MM.1S (cell line): ENCODE results near the gene SHMT1.
"Not testable (repeated sequence)": the region's sequence is repeated elsewhere in the genome, so short reads cannot be mapped to it uniquely, and the experiment has no call there.

Experiments
- DNase-seq: peaks from one replicate; pipeline ENCODE4 v3.0.0-alpha.2; 2015
- H2AFZ ChIP-seq: fragments of 300-600 bp; sonication (generic); 2 replicates; pipeline ENCODE4 v1.6.0; 2016; ENCODE audit warnings: antibody characterized with exemption, low read length
- H3F3A ChIP-seq: fragments of 300-600 bp; sonication (generic); 2 replicates; pipeline ENCODE4 v1.6.1; 2016; ENCODE audit warnings: mild to moderate bottlenecking, antibody characterized with exemption, low read length, moderate library complexity, mixed read lengths; ENCODE audit not compliant: insufficient read depth
- H3K27ac ChIP-seq: fragments of 300-600 bp; sonication (generic); 2 replicates; pipeline ENCODE4 v1.5.1; 2016; ENCODE audit warnings: mild to moderate bottlenecking, low read length
- H3K27me3 ChIP-seq: fragments of 300-600 bp; sonication (generic); replicated peaks from 2 replicates; pipeline ENCODE4 v1.6.0; 2016; ENCODE audit warnings: low read length; ENCODE audit not compliant: insufficient read depth
- H3K36me3 ChIP-seq: fragments of 300-600 bp; sonication (generic); replicated peaks from 2 replicates; pipeline ENCODE4 v1.6.1; 2016; ENCODE audit warnings: mild to moderate bottlenecking, low read length, mixed read lengths; ENCODE audit not compliant: insufficient read depth
- H3K4me1 ChIP-seq: fragments of 300-600 bp; sonication (generic); 2 replicates; pipeline ENCODE4 v1.6.1; 2016; ENCODE audit warnings: low read length, mixed read lengths
- H3K4me2 ChIP-seq: fragments of 300-600 bp; sonication (generic); 2 replicates; pipeline ENCODE4 v1.6.0; 2016; ENCODE audit warnings: low read depth, low read length
- H3K4me3 ChIP-seq: fragments of 300-600 bp; sonication (generic); 2 replicates; pipeline ENCODE4 v1.5.1; 2016; ENCODE audit warnings: low read length, mixed read lengths
- H3K79me2 ChIP-seq: fragments of 300-600 bp; sonication (generic); 2 replicates; pipeline ENCODE4 v1.6.1; 2016; ENCODE audit warnings: mixed run types, low read length, mixed read lengths
- H3K9ac ChIP-seq: fragments of 300-600 bp; sonication (generic); 2 replicates; pipeline ENCODE4 v1.6.1; 2016; ENCODE audit warnings: low read length, mixed read lengths
- H3K9me2 ChIP-seq: fragments of 300-600 bp; sonication (generic); replicated peaks from 2 replicates; pipeline ENCODE4 v1.6.1; 2016; ENCODE audit warnings: mild to moderate bottlenecking, low read length, mixed read lengths; ENCODE audit not compliant: insufficient read depth
- H3K9me3 ChIP-seq: fragments of 300-600 bp; sonication (generic); replicated peaks from 2 replicates; pipeline ENCODE4 v1.6.1; 2016; ENCODE audit warnings: mild to moderate bottlenecking, low read length, mixed read lengths; ENCODE audit not compliant: insufficient read depth
- H4K20me1 ChIP-seq: fragments of 300-600 bp; sonication (generic); 2 replicates; pipeline ENCODE4 v1.6.1; 2016; ENCODE audit warnings: mild to moderate bottlenecking, low read length, moderate library complexity, mixed read lengths; ENCODE audit not compliant: insufficient read depth
- CTCF ChIP-seq: fragments of 300-600 bp; sonication (generic); IDR thresholded peaks from 2 replicates; pipeline ENCODE4 v1.5.1; 2016; ENCODE audit warnings: antibody characterized with exemption, low read length, mixed read lengths
- EZH2 ChIP-seq: fragments of 300-600 bp; sonication (generic); optimal IDR thresholded peaks from 2 replicates; pipeline ENCODE3; 2017; ENCODE audit warnings: low read depth, mild to moderate bottlenecking, antibody characterized with exemption, low read length, mixed read lengths
- EZH2phosphoT487 ChIP-seq: fragments of 300-600 bp; sonication (generic); IDR thresholded peaks from 2 replicates; pipeline ENCODE4 v1.6.1; 2018; ENCODE audit warnings: antibody characterized with exemption, low read length

Gene SHMT1

GRCh38 chr17:18339933-18340332 lies 23.4 kb downstream of the SHMT1 start:
- TF ChIP-seq EZH2phosphoT487 (no peak), CTCF (no peak), EZH2 (no peak)
- peaks cover 8% of the 10 kb centered on the region for H3K36me3 ChIP-seq

GRCh38 chr17:18338158-18338557 lies 25.2 kb downstream of the SHMT1 start:
- H4K20me1 ChIP-seq, H3K9ac ChIP-seq, H3K79me2 ChIP-seq, H3K27me3 ChIP-seq, H3K4me2 ChIP-seq, H3K9me2 ChIP-seq, H3K4me1 ChIP-seq, H3K9me3 ChIP-seq, H3K36me3 ChIP-seq, H3K4me3 ChIP-seq, H3F3A ChIP-seq, DNase-seq, H2AFZ ChIP-seq, H3K27ac ChIP-seq: not testable (repeated sequence)

More at GRCh38 chr17:18339933-18340332, 23.4 kb downstream of the SHMT1 start:
- H3K79me2 ChIP-seq = peaks cover 5% of the 10 kb centered on the region; the same call in 1 of the 2 replicates
- no peak for DNase-seq
- H3K9me2 ChIP-seq = no peaks in the 10 kb centered on the region
- H3K27me3 ChIP-seq = no peaks in the 10 kb centered on the region
- H3K27ac ChIP-seq = no peak overlapping the region
- no peak overlapping the region for H3K9ac ChIP-seq
- no peak overlapping the region for H2AFZ ChIP-seq
- peaks cover 17% of the 10 kb centered on the region for H3F3A ChIP-seq
- peaks cover 10% of the 10 kb centered on the region for H3K4me1 ChIP-seq
- H4K20me1 ChIP-seq = no peaks in the 10 kb centered on the region
- H3K9me3 ChIP-seq = no peaks in the 10 kb centered on the region
- no peak overlapping the region for H3K4me2 ChIP-seq
- no peak overlapping the region for H3K4me3 ChIP-seq

DNA sequence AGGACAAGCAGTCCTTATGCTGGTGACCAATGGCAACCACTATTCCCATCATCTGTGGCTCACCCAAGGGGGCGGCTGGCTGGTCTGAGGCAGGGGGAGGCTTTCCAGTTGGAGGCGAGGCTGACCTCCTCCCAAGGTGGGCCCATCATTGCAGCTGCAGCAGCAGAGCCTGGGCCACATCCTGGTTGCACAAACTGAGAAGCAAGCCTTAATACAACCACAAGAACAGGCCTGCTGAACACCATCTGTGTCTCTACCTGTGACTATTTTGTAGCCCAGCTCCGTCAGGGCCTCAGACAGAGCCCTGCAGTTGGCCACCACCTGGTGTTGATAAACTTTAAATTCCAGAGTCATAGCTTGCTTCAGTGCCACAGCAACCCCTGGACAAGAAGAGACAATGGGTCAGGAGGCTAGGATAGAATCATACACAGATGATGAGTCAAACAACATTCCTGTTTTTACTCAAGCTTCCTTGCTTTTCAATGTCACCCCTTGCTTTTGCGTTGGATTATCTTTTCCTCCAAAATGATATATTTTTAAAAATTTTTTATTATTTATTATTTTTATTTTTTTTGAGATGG lies 30.4 kb downstream of the SHMT1 start:
- H3K4me3 ChIP-seq = no peak overlapping the region
- H3K36me3 ChIP-seq = peaks cover under 1% of the 10 kb centered on the region; the same call in 1 of the 2 replicates
- H3K4me1 ChIP-seq = peaks cover 45% of the 10 kb centered on the region

More for the DNA sequence above, 30.4 kb downstream of the SHMT1 start:
- Histone ChIP-seq H3K9me2 (no peaks in the 10 kb centered on the region), H3K27ac (peak overlapping the region; percentile 65; the same call in 1 of the 2 replicates), H2AFZ (no peak overlapping the region), H3K79me2 (peaks cover 16% of the 10 kb centered on the region), H3F3A (peaks cover 5% of the 10 kb centered on the region; the same call in 1 of the 2 replicates), H3K9ac (no peak overlapping the region), H3K27me3 (no peaks in the 10 kb centered on the region), H4K20me1 (no peaks in the 10 kb centered on the region), H3K9me3 (no peaks in the 10 kb centered on the region), H3K4me2 (no peak overlapping the region)
- peak; percentile 37 for DNase-seq
- TF ChIP-seq EZH2phosphoT487 = no peak
- TF ChIP-seq EZH2 = no peak
- no peak for TF ChIP-seq CTCF
